ENCODE data around the gene SCART1. TPM values are rescaled to one million over a fixed set of nuclear protein-coding genes. Genes with fewer than 3 reads are reported as not detected.
"Not testable (repeated sequence)": the region's sequence is repeated elsewhere in the genome, so short reads cannot be mapped to it uniquely, and the experiment has no call there.

SCART1 gene
- total RNA-seq, 1 donor from 2014 or later = 1.4 TPM

DNA sequence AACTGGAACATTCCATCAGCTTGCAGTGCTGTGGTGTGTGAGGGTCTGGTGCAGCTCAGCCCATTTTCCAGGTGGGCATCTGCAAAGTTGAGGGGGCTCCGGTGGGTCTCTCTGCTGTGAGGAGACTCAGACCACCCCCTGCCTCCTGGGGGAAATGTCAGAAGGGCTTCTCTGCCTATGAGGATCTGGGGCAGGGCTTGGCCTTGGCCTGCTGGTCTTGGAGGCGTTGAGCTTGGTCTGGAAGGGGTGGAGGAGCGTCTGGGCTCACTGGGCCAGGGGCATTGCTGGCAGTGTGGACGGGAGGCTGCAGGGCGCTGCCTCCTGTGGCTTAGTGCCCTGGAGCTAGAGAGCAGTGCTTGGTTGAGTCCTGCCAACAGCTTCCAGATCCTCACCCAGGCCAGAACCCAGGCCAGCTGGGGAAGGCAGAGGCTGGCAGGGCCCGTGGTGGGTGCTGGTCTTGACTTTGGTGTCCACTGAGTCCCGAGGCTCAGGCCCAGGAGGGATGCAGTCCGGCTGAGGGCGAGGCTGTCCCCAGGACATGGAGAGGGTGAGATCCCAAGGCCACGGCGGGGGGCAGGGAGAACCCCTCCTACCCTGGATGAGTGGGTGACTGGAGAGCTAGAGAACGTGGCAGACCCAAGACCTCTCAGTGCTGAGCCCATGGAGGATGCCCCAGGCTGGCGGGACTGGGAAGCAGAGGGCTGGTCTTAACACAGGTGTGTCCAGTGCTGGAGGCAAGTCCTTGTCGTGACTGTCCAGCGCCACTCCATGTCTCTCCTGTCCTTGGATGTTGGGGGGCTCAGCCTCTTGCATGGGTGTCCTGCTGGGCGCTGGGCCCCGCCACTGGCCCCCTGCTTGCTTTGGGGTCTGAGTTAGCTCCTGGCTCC is 32.2 kb upstream of the SCART1 start:
- peak overlapping the region; percentile 47 for H3K4me3 Mint-ChIP-seq
- H3K27me3 Mint-ChIP-seq (ENCODE audit: low read depth) = peaks cover 27% of the 10 kb centered on the region
- no peaks in the 10 kb centered on the region for H3K4me1 Mint-ChIP-seq
- H3K36me3 Mint-ChIP-seq (ENCODE audit: low read depth) = peaks cover 5% of the 10 kb centered on the region
- H3K9me3 Mint-ChIP-seq = no peaks in the 10 kb centered on the region
- H3K27ac Mint-ChIP-seq (ENCODE audit: unreplicated experiment) = no peak overlapping the region
- no peak for DNase-seq (ENCODE audit: low read depth, low spot score)
- TF ChIP-seq, protein P1, sequence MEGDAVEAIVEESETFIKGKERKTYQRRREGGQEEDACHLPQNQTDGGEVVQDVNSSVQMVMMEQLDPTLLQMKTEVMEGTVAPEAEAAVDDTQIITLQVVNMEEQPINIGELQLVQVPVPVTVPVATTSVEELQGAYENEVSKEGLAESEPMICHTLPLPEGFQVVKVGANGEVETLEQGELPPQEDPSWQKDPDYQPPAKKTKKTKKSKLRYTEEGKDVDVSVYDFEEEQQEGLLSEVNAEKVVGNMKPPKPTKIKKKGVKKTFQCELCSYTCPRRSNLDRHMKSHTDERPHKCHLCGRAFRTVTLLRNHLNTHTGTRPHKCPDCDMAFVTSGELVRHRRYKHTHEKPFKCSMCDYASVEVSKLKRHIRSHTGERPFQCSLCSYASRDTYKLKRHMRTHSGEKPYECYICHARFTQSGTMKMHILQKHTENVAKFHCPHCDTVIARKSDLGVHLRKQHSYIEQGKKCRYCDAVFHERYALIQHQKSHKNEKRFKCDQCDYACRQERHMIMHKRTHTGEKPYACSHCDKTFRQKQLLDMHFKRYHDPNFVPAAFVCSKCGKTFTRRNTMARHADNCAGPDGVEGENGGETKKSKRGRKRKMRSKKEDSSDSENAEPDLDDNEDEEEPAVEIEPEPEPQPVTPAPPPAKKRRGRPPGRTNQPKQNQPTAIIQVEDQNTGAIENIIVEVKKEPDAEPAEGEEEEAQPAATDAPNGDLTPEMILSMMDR (conservative IDR thresholded peaks at IDR 0.05) = no peak

DNA sequence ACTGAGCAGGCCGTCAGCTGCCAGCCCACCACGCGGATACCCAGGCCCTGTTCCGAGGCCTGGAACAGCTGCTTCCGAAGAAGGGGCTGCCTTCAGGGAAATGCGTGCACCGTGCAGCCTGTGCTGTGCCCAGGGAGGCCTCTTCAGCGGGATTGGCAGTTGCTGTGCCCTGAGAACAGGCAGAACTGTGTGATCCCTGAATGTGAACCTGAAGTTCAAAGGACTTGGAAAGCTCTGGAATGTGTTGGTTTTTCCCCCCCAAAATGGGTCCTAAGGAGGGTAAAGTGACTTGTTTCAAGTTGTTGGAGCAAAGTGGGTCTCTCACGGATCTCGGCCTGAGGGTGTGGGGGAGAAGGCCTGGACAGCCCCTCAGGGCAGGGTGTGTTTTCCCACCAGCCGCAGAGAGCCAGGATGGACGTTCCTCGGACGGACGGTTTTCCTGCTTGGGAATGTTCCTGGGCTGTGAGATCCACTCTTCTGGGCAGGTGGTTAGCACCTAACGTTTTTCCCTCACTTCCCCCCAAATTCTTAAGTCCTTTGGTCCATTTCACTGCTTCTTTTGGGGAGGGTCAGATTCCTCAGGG is 31.4 kb upstream of the SCART1 start:
- DNase-seq (ENCODE audit: low read depth, low spot score) = no peak
- Mint-ChIP-seq H3K9me3 (no peaks in the 10 kb centered on the region), H3K36me3 (ENCODE audit: low read depth) (peaks cover 5% of the 10 kb centered on the region), H3K27ac (ENCODE audit: unreplicated experiment) (no peak overlapping the region), H3K4me1 (no peaks in the 10 kb centered on the region), H3K4me3 (peak overlapping the region; percentile 47), H3K27me3 (ENCODE audit: low read depth) (peaks cover 27% of the 10 kb centered on the region)
- TF ChIP-seq, protein P1 (conservative IDR thresholded peaks at IDR 0.05) = no peak

DNA sequence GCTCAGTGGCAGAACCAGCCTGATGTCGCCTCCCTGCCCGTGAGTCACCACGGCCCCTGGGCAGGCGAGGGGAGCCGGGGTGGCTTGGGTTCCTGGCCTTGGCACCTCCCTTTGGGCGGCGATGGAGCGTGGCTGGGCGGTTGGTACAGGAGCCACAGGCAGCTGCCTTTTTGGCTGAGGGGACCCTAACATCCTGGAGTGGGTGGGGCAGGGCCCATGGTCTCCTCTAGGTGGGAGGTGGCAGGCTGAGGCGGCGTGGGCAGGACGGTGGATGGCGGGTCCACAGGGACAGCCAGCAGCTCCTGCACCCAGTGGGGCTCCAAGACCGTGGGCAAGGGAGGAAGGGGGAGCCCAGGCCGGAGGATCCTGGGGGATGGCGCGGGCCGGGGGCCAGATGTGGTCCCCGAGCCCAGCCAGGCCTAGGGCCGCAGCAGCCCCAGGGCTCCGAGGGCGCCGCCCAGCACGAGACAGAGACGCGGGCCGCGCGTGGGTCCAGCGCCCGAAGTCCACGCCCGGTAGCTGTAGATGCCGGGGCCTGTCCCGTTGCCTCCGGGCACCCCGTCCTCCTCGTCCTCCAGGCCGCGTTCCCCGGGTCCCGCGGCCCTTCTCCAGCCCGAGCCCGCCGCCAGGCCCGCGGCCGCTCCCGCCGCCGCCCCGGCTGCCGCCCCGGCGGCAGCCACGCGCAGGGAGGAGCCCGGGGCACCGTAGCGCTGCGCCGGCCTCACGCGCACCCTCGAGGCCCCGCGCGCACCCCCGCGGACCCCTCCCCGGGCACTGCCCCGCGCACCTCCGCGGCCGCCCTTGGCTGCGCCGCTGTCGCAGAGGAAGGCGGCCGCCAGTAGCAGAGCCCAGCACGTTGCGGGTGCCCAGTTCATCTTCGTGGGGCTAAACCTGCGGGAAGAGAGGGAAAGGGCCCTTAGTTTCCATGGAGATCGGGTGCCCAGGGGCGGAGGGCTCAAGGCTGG is 30.7 kb upstream of the SCART1 start:
- no peak for DNase-seq (ENCODE audit: low read depth, low spot score)
- H3K27me3 Mint-ChIP-seq (ENCODE audit: low read depth) = peaks cover 27% of the 10 kb centered on the region
- no peak overlapping the region for H3K27ac Mint-ChIP-seq (ENCODE audit: unreplicated experiment)
- H3K4me3 Mint-ChIP-seq = peak overlapping the region; percentile 47
- no peaks in the 10 kb centered on the region for H3K4me1 Mint-ChIP-seq
- H3K9me3 Mint-ChIP-seq = no peaks in the 10 kb centered on the region
- peaks cover 5% of the 10 kb centered on the region for H3K36me3 Mint-ChIP-seq (ENCODE audit: low read depth)
- TF ChIP-seq, protein P1 (conservative IDR thresholded peaks at IDR 0.05) = no peak

DNA sequence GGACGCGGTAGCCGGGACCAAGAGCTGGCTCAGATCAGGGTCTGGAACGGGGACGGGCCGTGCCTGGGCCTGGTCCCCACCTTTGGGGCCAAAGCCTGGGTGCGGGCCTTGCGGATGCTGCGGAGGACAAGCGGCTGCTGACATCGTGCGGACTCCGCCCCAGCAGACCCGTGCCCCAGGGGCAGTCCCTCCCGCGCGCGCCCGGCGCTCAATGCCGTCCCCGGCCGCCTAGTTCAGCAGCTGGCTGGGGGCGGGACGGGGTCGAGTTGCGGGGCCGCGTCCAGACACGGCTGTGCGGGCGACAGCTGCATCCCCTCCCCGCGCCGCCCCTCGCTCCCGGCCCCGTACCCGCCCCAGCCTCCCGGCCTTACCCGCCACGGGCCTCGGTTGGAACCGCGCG is 29.6 kb upstream of the SCART1 start:
- H3K9me3 Mint-ChIP-seq; H3K4me3 Mint-ChIP-seq; DNase-seq (ENCODE audit: low read depth, low spot score); H3K36me3 Mint-ChIP-seq (ENCODE audit: low read depth); H3K27ac Mint-ChIP-seq (ENCODE audit: unreplicated experiment); H3K4me1 Mint-ChIP-seq: not testable (repeated sequence)
- peaks cover 27% of the 10 kb centered on the region for H3K27me3 Mint-ChIP-seq (ENCODE audit: low read depth)

DNA sequence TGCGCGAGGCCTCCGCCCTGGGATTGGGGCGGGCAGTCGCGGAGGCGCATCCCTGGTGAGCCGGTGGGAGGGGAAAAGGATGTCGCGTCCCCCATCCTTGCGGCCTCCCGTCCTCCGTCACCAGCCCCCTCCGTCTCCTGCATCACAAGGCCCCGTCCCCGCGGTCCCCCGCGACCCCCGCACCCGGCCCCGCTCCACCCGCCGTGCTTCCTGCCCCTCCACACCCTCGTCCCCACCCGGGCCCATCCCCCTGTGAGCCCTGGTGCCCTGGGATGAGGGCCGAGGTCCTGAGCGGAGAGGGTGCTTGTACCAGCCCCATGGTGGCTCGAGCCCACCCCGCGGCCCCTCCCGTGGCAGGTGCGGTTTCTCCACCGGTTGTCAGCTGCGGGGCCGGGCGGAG is 29.1 kb upstream of the SCART1 start, which contains the start of gene SPRN:
Gene SPRN, minus strand, starts transcription at position 25 of the 400 bp plus-strand sequence. CDS start 944 bp downstream, outside the sequence.
- not testable (repeated sequence) for H3K27ac Mint-ChIP-seq (ENCODE audit: unreplicated experiment); H3K36me3 Mint-ChIP-seq (ENCODE audit: low read depth); H3K4me1 Mint-ChIP-seq; H3K9me3 Mint-ChIP-seq; DNase-seq (ENCODE audit: low read depth, low spot score); H3K4me3 Mint-ChIP-seq
- H3K27me3 Mint-ChIP-seq (ENCODE audit: low read depth) = peaks cover 31% of the 10 kb centered on the region

DNA sequence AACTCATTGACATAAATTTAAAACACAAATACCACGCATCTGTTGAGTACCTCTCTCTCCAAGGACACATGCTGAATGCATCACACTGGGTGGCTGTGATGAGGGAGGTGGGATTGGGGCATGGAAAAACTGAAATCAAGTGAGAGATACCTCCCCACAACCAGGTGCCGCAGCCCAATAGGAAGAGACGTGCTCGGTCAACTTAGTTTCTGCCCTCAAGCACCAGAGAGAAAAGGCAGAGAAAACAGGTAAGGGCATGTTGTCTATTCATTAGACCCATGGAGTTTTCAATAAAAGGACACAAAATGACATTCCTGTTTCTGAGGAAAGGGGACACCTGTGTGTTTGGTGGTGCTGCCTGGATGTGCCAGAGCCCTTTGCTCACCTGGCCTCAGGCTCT is 24.2 kb upstream of the SCART1 start:
- DNase-seq (ENCODE audit: low read depth, low spot score); H3K36me3 Mint-ChIP-seq (ENCODE audit: low read depth); H3K9me3 Mint-ChIP-seq; H3K4me1 Mint-ChIP-seq; H3K27ac Mint-ChIP-seq (ENCODE audit: unreplicated experiment); H3K27me3 Mint-ChIP-seq (ENCODE audit: low read depth): not testable (repeated sequence)
- H3K4me3 Mint-ChIP-seq = peak overlapping the region; percentile 59

DNA sequence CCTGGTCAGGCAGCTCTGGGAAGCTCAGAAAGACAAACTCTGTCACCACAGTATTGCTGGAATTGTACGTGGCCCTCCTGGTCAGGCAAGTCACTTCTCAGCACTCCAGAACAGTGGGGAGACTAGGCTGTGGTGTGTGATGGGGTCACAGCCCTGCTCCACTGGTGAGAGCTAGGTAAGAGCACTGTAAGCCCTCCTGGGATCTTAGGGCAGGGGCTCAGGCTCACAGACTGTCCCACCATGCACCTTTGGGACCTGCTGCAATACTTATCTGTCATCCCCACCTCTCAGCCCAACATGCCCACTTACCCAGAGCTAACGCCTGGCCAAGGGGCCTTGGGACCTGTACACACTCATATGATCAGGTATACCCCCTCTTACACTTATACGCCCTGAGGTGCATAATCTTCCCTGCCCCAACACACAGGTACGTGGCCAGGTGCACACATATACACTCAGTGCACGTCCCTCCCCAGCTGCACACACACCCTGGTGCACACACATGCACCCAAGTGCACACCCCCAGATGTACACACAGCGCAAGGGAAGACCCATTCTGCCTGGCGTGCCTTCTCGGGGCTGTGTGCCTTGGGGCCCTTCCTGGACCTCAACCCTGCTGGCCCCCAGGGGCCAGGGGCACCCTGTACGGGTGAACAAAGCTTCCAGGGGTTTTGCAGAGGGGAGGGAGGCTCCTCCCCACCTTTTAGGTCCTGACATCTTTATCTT is 21.7 kb upstream of the SCART1 start:
- H3K9me3 Mint-ChIP-seq; H3K27ac Mint-ChIP-seq (ENCODE audit: unreplicated experiment); H3K36me3 Mint-ChIP-seq (ENCODE audit: low read depth); H3K4me3 Mint-ChIP-seq; DNase-seq (ENCODE audit: low read depth, low spot score); H3K27me3 Mint-ChIP-seq (ENCODE audit: low read depth); H3K4me1 Mint-ChIP-seq: not testable (repeated sequence)

DNA sequence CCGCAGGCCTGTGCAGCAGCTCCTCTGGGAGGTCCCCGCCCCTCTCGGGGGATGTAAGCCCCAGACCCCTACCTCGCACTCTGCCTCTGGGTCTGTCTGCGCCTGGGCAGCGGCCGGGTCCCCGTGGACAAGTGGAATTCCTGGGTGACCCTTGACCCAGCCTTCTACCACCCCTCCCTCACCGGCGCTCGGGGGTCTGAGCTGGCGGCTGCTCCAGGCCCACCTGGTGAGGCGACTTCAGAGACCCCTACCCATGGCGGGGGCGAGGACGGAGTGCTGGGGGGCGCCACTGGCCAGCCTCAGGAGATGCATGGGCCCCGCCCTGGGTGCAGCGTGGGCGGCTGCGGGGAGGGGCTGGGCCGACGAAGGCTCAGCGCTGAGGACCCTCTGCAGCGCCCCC is 21.0 kb upstream of the SCART1 start:
- H3K27ac Mint-ChIP-seq (ENCODE audit: unreplicated experiment); DNase-seq (ENCODE audit: low read depth, low spot score); H3K36me3 Mint-ChIP-seq (ENCODE audit: low read depth); H3K27me3 Mint-ChIP-seq (ENCODE audit: low read depth); H3K9me3 Mint-ChIP-seq; H3K4me1 Mint-ChIP-seq; H3K4me3 Mint-ChIP-seq: not testable (repeated sequence)

Measured in neural crest cell (in vitro differentiated cells).